ENCODE data around the gene RFX2.
"Not testable (repeated sequence)": the region's sequence is repeated elsewhere in the genome, so short reads cannot be mapped to it uniquely, and the experiment has no call there.

RFX2 gene

GRCh38 chr19:6076675-6077463 is 33.4 kb downstream of the RFX2 start:
- DNase-seq, result peak; percentile 57
- in situ Hi-C loops (cut with HindIII; ENCODE audit: low pct_ligation_motif_present, low sequenced_read_pairs), result no loop called here
- Histone ChIP-seq H3K27ac (peak overlapping the region; percentile 32), H3K27me3 (replicated peaks) (no peaks in the 10 kb centered on the region), H3K36me3 (replicated peaks) (no peaks in the 10 kb centered on the region), H3K4me3 (ENCODE audit: low read depth, low read length) (no peak overlapping the region)
- TF ChIP-seq CTCF (IDR thresholded peaks at IDR 0.05; ENCODE audit: low read depth, low read length, missing control alignments), result no peak

GRCh38 chr19:6076291-6076665 is 34.0 kb downstream of the RFX2 start:
- DNase-seq, result no peak
- no peaks in the 10 kb centered on the region for H3K27me3 ChIP-seq (replicated peaks)
- H3K4me3 ChIP-seq (ENCODE audit: low read depth, low read length), result no peak overlapping the region
- H3K36me3 ChIP-seq (replicated peaks), result no peaks in the 10 kb centered on the region
- peak overlapping the region; percentile 32 for H3K27ac ChIP-seq
- no peak for TF ChIP-seq CTCF (IDR thresholded peaks at IDR 0.05; ENCODE audit: low read depth, low read length, missing control alignments)
- in situ Hi-C loops (cut with HindIII; ENCODE audit: low pct_ligation_motif_present, low sequenced_read_pairs), result no loop called here

- no peak for TF ChIP-seq CTCF (IDR thresholded peaks at IDR 0.05; ENCODE audit: low read depth, low read length, missing control alignments)
- no peak overlapping the region for H3K27ac ChIP-seq
- no peak overlapping the region for H3K4me3 ChIP-seq (ENCODE audit: low read depth, low read length)
- H3K27me3 ChIP-seq (replicated peaks), result no peaks in the 10 kb centered on the region
- no peak for DNase-seq
- in situ Hi-C loops (cut with HindIII; ENCODE audit: low pct_ligation_motif_present, low sequenced_read_pairs), result no loop called here
- H3K36me3 ChIP-seq (replicated peaks), result no peaks in the 10 kb centered on the region
These were observed 35.4 kb downstream of the RFX2 start for GRCh38 chr19:6074709-6075403.

- Histone ChIP-seq H3K27me3 (replicated peaks) (no peaks in the 10 kb centered on the region), H3K4me3 (ENCODE audit: low read depth, low read length) (no peak overlapping the region), H3K27ac (no peak overlapping the region), H3K36me3 (replicated peaks) (no peaks in the 10 kb centered on the region)
- in situ Hi-C loops (cut with HindIII; ENCODE audit: low pct_ligation_motif_present, low sequenced_read_pairs), result no loop called here
- TF ChIP-seq CTCF (IDR thresholded peaks at IDR 0.05; ENCODE audit: low read depth, low read length, missing control alignments), result no peak
- DNase-seq, result no peak
These were observed 36.2 kb downstream of the RFX2 start for GRCh38 chr19:6073858-6074708.

GRCh38 chr19:6073233-6073632 is 37.1 kb downstream of the RFX2 start:
- DNase-seq; in situ Hi-C loops (cut with HindIII; ENCODE audit: low pct_ligation_motif_present, low sequenced_read_pairs); H3K27ac ChIP-seq; H3K27me3 ChIP-seq (replicated peaks); H3K36me3 ChIP-seq (replicated peaks); H3K4me3 ChIP-seq (ENCODE audit: low read depth, low read length): not testable (repeated sequence)

- Histone ChIP-seq H3K36me3 (replicated peaks) (no peaks in the 10 kb centered on the region), H3K4me3 (ENCODE audit: low read depth, low read length) (no peak overlapping the region), H3K27ac (no peak overlapping the region), H3K27me3 (replicated peaks) (no peaks in the 10 kb centered on the region)
- in situ Hi-C loops (cut with HindIII; ENCODE audit: low pct_ligation_motif_present, low sequenced_read_pairs), result no loop called here
- no peak for DNase-seq
- no peak for TF ChIP-seq CTCF (IDR thresholded peaks at IDR 0.05; ENCODE audit: low read depth, low read length, missing control alignments)
These were observed 38.4 kb downstream of the RFX2 start for GRCh38 chr19:6071875-6072274.
